GM21381 (cell line): ENCODE results near the gene TTF2.
"Not testable (repeated sequence)": the region's sequence is repeated elsewhere in the genome, so short reads cannot be mapped to it uniquely, and the experiment has no call there.

Source experiments
- ATAC-seq: cut with Tn5 transposase; IDR thresholded peaks from one replicate; pipeline ENCODE4 v1.9.1; 2021; ENCODE audit warnings: mild to moderate bottlenecking, moderate library complexity; ENCODE audit not compliant: unreplicated experiment

TTF2 gene

DNA sequence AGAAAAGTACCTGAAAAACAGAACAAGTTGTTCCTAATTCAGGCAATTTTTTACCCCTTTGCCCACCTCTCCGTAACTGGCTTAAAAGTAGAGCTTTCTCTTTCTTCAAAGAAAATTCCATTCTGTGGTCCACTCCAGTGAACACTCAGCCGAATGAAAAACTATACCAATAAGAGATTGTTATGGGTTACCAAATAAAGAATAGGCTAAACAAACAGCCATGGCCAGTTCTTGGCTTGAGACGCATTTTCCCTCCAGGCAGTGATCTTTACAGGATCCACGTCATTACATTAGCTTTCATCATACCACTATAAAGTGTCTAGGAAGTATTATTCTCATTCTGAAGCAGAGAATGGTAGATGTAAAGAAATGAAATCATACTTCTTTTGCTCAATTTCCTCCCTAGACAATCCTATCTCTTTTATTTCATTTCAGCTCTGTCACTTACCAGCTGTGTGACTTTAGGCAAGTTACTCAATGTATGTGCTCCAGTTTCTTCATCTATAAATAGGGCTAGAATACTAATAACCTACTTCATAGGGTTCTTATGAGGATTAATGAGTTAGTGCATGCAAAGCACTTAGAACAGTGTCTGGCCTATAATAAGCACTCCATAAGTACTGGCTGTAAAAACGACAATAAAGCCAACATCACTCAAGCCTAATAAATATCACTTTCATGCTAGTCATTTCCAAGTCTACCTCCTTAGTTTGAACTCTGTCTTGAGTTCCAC, 87.9 kb downstream of the TTF2 start:
- no peak for ATAC-seq

DNA sequence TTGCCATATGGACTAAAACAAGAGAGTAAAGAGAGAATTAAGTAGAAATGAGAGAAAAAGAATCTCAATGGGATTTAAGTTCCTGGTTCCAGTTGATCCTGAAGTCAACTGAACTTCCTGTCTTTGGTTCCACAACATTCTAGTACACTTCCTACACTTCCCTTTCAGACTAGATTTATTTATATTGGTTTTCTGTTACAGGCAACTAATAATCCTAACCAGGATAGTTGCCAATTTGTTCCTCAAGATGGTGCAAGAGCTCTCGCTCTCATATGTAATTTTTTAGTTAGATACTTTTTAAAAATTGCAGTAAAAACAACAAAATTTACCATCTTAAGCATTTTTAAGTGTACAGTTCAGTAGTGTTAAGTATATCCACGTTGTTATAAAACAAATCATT, 90.2 kb downstream of the TTF2 start:
- no peak for ATAC-seq

DNA sequence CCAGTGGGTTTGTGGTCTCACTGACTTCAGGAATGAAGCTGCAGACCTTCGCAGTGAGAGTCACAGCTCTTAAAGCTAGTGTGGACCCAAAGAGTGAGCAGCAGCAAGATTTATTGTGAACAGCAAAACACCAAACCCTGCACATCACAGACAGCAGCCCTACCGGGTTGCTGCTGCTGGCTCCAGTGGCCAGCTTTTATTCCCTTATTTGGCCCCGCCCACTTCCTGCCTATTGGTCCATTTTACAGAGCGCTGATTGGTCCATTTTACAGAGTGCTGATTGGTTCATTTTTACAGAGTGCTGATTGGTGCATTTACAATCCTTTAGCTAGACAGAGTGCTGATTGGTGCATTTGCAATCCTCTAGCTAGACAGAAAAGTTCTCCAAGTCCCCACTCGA, 91.2 kb downstream of the TTF2 start:
- ATAC-seq = not testable (repeated sequence)
